ENCODE results near the gene RTP5. TPM values are rescaled to one million over a fixed set of nuclear protein-coding genes. Genes with fewer than 3 reads are reported as not detected.
A peak's percentile ranks its signal among the peaks of the same experiment; 100 is the strongest.

RTP5 gene
- total and polyA plus RNA-seq, 9 donors, result 0.05 to 0.06 (median 0.05) TPM; not detected in 6

- Histone ChIP-seq H3K9me3 (replicated peaks; ENCODE audit: control insufficient read depth, low read depth, low read length) (no peaks in the 10 kb centered on the region), H3K27me3 (ENCODE audit: control insufficient read depth, insufficient read depth, low read length) (peaks cover 54% of the 10 kb centered on the region), H3K4me1 (ENCODE audit: control insufficient read depth, insufficient read depth, low read length) (peaks cover 20% of the 10 kb centered on the region), H3K27ac (ENCODE audit: low read length) (no peak overlapping the region), H3K36me3 (ENCODE audit: control insufficient read depth, insufficient read depth, low read length) (no peaks in the 10 kb centered on the region), H3K4me3 (ENCODE audit: low read length) (no peak overlapping the region)
- DNase-seq, result no peak
- 91% methylated on average over 3 of the region's 3 CpGs for WGBS (ENCODE audit: insufficient coverage)
Measured at GRCh38 chr2:241865416-241865956, 4.0 kb upstream of the RTP5 start.

- Histone ChIP-seq H3K27me3 (ENCODE audit: control insufficient read depth, insufficient read depth, low read length) (peaks cover 54% of the 10 kb centered on the region), H3K27ac (ENCODE audit: low read length) (no peak overlapping the region), H3K9me3 (replicated peaks; ENCODE audit: control insufficient read depth, low read depth, low read length) (no peaks in the 10 kb centered on the region), H3K4me3 (ENCODE audit: low read length) (no peak overlapping the region), H3K36me3 (ENCODE audit: control insufficient read depth, insufficient read depth, low read length) (no peaks in the 10 kb centered on the region), H3K4me1 (ENCODE audit: control insufficient read depth, insufficient read depth, low read length) (peaks cover 22% of the 10 kb centered on the region)
- DNase-seq, result peak; percentile 55
- 5% methylated on average over 27 of the region's 31 CpGs for WGBS (ENCODE audit: insufficient coverage)
Measured at GRCh38 chr2:241865957-241866789, 3.4 kb upstream of the RTP5 start.

GRCh38 chr2:241866790-241867645, 2.5 kb upstream of the RTP5 start:
- Histone ChIP-seq H3K27ac (ENCODE audit: low read length) (no peak overlapping the region), H3K36me3 (ENCODE audit: control insufficient read depth, insufficient read depth, low read length) (no peaks in the 10 kb centered on the region), H3K9me3 (replicated peaks; ENCODE audit: control insufficient read depth, low read depth, low read length) (no peaks in the 10 kb centered on the region), H3K4me3 (ENCODE audit: low read length) (no peak overlapping the region), H3K4me1 (ENCODE audit: control insufficient read depth, insufficient read depth, low read length) (peaks cover 25% of the 10 kb centered on the region), H3K27me3 (ENCODE audit: control insufficient read depth, insufficient read depth, low read length) (peaks cover 54% of the 10 kb centered on the region)
- no peak for DNase-seq
- WGBS (ENCODE audit: insufficient coverage), result 53% methylated on average over 25 of the region's 33 CpGs

- H3K9me3 ChIP-seq (replicated peaks; ENCODE audit: control insufficient read depth, low read depth, low read length), result no peaks in the 10 kb centered on the region
- WGBS (ENCODE audit: insufficient coverage), result 49% methylated on average over 15 of the region's 19 CpGs
- H3K27me3 ChIP-seq (ENCODE audit: control insufficient read depth, insufficient read depth, low read length), result peaks cover 46% of the 10 kb centered on the region
- H3K4me1 ChIP-seq (ENCODE audit: control insufficient read depth, insufficient read depth, low read length), result peaks cover 25% of the 10 kb centered on the region
- no peak overlapping the region for H3K27ac ChIP-seq (ENCODE audit: low read length)
- no peak for DNase-seq
- no peaks in the 10 kb centered on the region for H3K36me3 ChIP-seq (ENCODE audit: control insufficient read depth, insufficient read depth, low read length)
- H3K4me3 ChIP-seq (ENCODE audit: low read length), result no peak overlapping the region
Measured at GRCh38 chr2:241867776-241868420, 1.6 kb upstream of the RTP5 start.

- Histone ChIP-seq H3K27ac (ENCODE audit: low read length) (no peak overlapping the region), H3K4me3 (ENCODE audit: low read length) (no peak overlapping the region), H3K9me3 (replicated peaks; ENCODE audit: control insufficient read depth, low read depth, low read length) (no peaks in the 10 kb centered on the region), H3K36me3 (ENCODE audit: control insufficient read depth, insufficient read depth, low read length) (no peaks in the 10 kb centered on the region), H3K4me1 (ENCODE audit: control insufficient read depth, insufficient read depth, low read length) (peaks cover 22% of the 10 kb centered on the region), H3K27me3 (ENCODE audit: control insufficient read depth, insufficient read depth, low read length) (peaks cover 39% of the 10 kb centered on the region)
- WGBS (ENCODE audit: insufficient coverage), result 24% methylated on average over 11 of the region's 15 CpGs
- DNase-seq, result no peak
Measured at GRCh38 chr2:241868661-241869081, 858 bp upstream of the RTP5 start.

- peaks cover 33% of the 10 kb centered on the region for H3K27me3 ChIP-seq (ENCODE audit: control insufficient read depth, insufficient read depth, low read length)
- no peak for DNase-seq
Measured at GRCh38 chr2:241870081-241870541, 582 bp downstream of the RTP5 start.

GRCh38 chr2:241870611-241871537, 1.3 kb downstream of the RTP5 start:
- 38% methylated on average over 17 of the region's 28 CpGs for WGBS (ENCODE audit: insufficient coverage)

More at GRCh38 chr2:241870081-241870541, 582 bp downstream of the RTP5 start:
- 92% methylated on average over 28 of the region's 28 CpGs for WGBS (ENCODE audit: insufficient coverage)
- Histone ChIP-seq H3K4me1 (ENCODE audit: control insufficient read depth, insufficient read depth, low read length) (peaks cover 21% of the 10 kb centered on the region), H3K36me3 (ENCODE audit: control insufficient read depth, insufficient read depth, low read length) (no peaks in the 10 kb centered on the region), H3K4me3 (ENCODE audit: low read length) (no peak overlapping the region), H3K27ac (ENCODE audit: low read length) (no peak overlapping the region), H3K9me3 (replicated peaks; ENCODE audit: control insufficient read depth, low read depth, low read length) (peaks cover 2% of the 10 kb centered on the region)

GRCh38 chr2:241871538-241872312, 2.2 kb downstream of the RTP5 start:
- H3K9me3 ChIP-seq (replicated peaks; ENCODE audit: control insufficient read depth, low read depth, low read length), result peaks cover 2% of the 10 kb centered on the region
- DNase-seq, result no peak
- no peak overlapping the region for H3K4me3 ChIP-seq (ENCODE audit: low read length)
- no peaks in the 10 kb centered on the region for H3K36me3 ChIP-seq (ENCODE audit: control insufficient read depth, insufficient read depth, low read length)
- H3K4me1 ChIP-seq (ENCODE audit: control insufficient read depth, insufficient read depth, low read length), result peaks cover 17% of the 10 kb centered on the region
- H3K27ac ChIP-seq (ENCODE audit: low read length), result no peak overlapping the region
- WGBS (ENCODE audit: insufficient coverage), result 79% methylated on average over 33 of the region's 38 CpGs
- H3K27me3 ChIP-seq (ENCODE audit: control insufficient read depth, insufficient read depth, low read length), result peaks cover 19% of the 10 kb centered on the region

More at GRCh38 chr2:241870611-241871537, 1.3 kb downstream of the RTP5 start:
- peaks cover 21% of the 10 kb centered on the region for H3K4me1 ChIP-seq (ENCODE audit: control insufficient read depth, insufficient read depth, low read length)
- H3K27me3 ChIP-seq (ENCODE audit: control insufficient read depth, insufficient read depth, low read length), result peaks cover 27% of the 10 kb centered on the region
- no peak for DNase-seq
- no peak overlapping the region for H3K4me3 ChIP-seq (ENCODE audit: low read length)
- peaks cover 2% of the 10 kb centered on the region for H3K9me3 ChIP-seq (replicated peaks; ENCODE audit: control insufficient read depth, low read depth, low read length)
- H3K27ac ChIP-seq (ENCODE audit: low read length), result no peak overlapping the region
- H3K36me3 ChIP-seq (ENCODE audit: control insufficient read depth, insufficient read depth, low read length), result no peaks in the 10 kb centered on the region

Data from muscle of leg (tissue), 11 donors.